ENCODE measurements around the gene SLC17A8. TPM values are rescaled to one million over a fixed set of nuclear protein-coding genes. Genes with fewer than 3 reads are reported as not detected.

SLC17A8 gene
- total RNA-seq, 1 donor from 2014 or later = not detected

- Mint-ChIP-seq H3K27ac (no peak overlapping the region), H3K9me3 (no peaks in the 10 kb centered on the region), H3K4me1 (ENCODE audit: low read depth) (no peaks in the 10 kb centered on the region), H3K36me3 (ENCODE audit: low read depth) (peaks cover 4% of the 10 kb centered on the region), H3K27me3 (ENCODE audit: insufficient read depth) (peaks cover 5% of the 10 kb centered on the region), H3K4me3 (no peak overlapping the region)
- no peak for DNase-seq (ENCODE audit: low spot score)
- intact Hi-C loops (cut with micrococcal nuclease) = loop anchor here (10.0 kb wide), 1 partner anchor 390 kb away; no protein-coding TSS in a partner anchor
Measured at GRCh38 chr12:100345020-100345767, 11.7 kb upstream of the SLC17A8 start.

GRCh38 chr12:100346660-100347059 lies 10.2 kb upstream of the SLC17A8 start:
- Mint-ChIP-seq H3K4me3 (no peak overlapping the region), H3K4me1 (ENCODE audit: low read depth) (no peaks in the 10 kb centered on the region), H3K36me3 (ENCODE audit: low read depth) (peaks cover 4% of the 10 kb centered on the region), H3K27me3 (ENCODE audit: insufficient read depth) (peaks cover 13% of the 10 kb centered on the region), H3K9me3 (no peaks in the 10 kb centered on the region), H3K27ac (no peak overlapping the region)
- intact Hi-C loops (cut with micrococcal nuclease) = loop anchor here (10.0 kb wide), 1 partner anchor 388 kb away; no protein-coding TSS in a partner anchor
- DNase-seq (ENCODE audit: low spot score) = no peak

GRCh38 chr12:100348657-100349454 lies 8.0 kb upstream of the SLC17A8 start:
- peaks cover 16% of the 10 kb centered on the region for H3K27me3 Mint-ChIP-seq (ENCODE audit: insufficient read depth)
- no peaks in the 10 kb centered on the region for H3K4me1 Mint-ChIP-seq (ENCODE audit: low read depth)
- H3K4me3 Mint-ChIP-seq = no peak overlapping the region
- no peak overlapping the region for H3K27ac Mint-ChIP-seq
- DNase-seq (ENCODE audit: low spot score) = no peak
- intact Hi-C loops (cut with micrococcal nuclease) = loop anchor here (10.0 kb wide), 1 partner anchor 386 kb away; no protein-coding TSS in a partner anchor
- H3K36me3 Mint-ChIP-seq (ENCODE audit: low read depth) = no peaks in the 10 kb centered on the region
- no peaks in the 10 kb centered on the region for H3K9me3 Mint-ChIP-seq

DNA sequence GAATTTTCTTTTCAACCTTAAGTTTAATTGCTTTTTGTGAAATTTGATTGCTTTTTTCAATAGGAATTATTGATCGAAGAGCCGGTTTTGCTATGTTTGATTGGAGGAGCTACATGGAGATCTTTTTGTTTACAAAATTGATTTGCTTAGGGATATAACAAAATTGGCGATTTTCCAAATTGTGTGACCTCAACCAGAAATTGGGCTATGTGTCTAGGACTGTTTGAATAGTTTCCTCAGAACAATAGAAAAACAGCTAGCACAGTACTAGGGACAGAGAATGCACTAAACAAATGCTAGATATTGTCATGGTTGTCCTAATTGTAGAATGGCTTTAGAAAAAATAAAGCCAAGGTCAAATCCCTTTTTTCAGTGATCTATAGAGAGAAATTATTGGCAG lies 2.4 kb downstream of the SLC17A8 start:
- Mint-ChIP-seq H3K36me3 (ENCODE audit: low read depth) (no peaks in the 10 kb centered on the region), H3K27me3 (ENCODE audit: insufficient read depth) (peaks cover 22% of the 10 kb centered on the region), H3K27ac (no peak overlapping the region), H3K4me1 (ENCODE audit: low read depth) (no peaks in the 10 kb centered on the region), H3K9me3 (no peaks in the 10 kb centered on the region), H3K4me3 (no peak overlapping the region)
- intact Hi-C loops (cut with micrococcal nuclease) = no loop called here
- no peak for DNase-seq (ENCODE audit: low spot score)

GRCh38 chr12:100359822-100360221 lies 2.9 kb downstream of the SLC17A8 start:
- no peak for DNase-seq (ENCODE audit: low spot score)
- H3K27ac Mint-ChIP-seq = no peak overlapping the region
- H3K4me1 Mint-ChIP-seq (ENCODE audit: low read depth) = no peaks in the 10 kb centered on the region
- no peaks in the 10 kb centered on the region for H3K9me3 Mint-ChIP-seq
- intact Hi-C loops (cut with micrococcal nuclease) = no loop called here
- H3K36me3 Mint-ChIP-seq (ENCODE audit: low read depth) = no peaks in the 10 kb centered on the region
- H3K4me3 Mint-ChIP-seq = no peak overlapping the region
- H3K27me3 Mint-ChIP-seq (ENCODE audit: insufficient read depth) = peaks cover 18% of the 10 kb centered on the region

DNA sequence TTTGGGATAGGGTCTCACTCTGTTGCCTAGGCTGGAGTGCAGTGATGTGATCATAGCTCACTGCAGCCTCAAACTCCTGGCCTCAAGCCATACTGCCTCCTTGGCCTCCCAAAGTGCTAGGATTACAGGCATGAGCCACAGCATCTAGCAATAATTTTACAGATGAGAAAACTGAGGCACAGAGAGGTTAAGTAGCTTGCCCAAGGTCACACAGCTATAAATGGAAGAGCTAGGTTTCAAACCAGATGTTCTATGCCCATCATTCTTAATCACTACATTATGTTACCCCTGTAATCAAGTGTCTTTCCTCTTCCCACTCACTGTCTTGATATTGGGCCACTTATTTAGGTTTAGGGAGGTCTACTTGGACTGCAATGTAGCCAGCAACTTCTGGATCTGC lies 3.6 kb downstream of the SLC17A8 start:
- no peak overlapping the region for H3K27ac Mint-ChIP-seq

GRCh38 chr12:100364324-100364723 lies 7.5 kb downstream of the SLC17A8 start:
- no peaks in the 10 kb centered on the region for H3K36me3 Mint-ChIP-seq (ENCODE audit: low read depth)
- H3K27ac Mint-ChIP-seq = no peak overlapping the region
- no peaks in the 10 kb centered on the region for H3K9me3 Mint-ChIP-seq
- H3K4me3 Mint-ChIP-seq = no peak overlapping the region
- intact Hi-C loops (cut with micrococcal nuclease) = no loop called here
- no peaks in the 10 kb centered on the region for H3K4me1 Mint-ChIP-seq (ENCODE audit: low read depth)
- DNase-seq (ENCODE audit: low spot score) = no peak
- peaks cover 2% of the 10 kb centered on the region for H3K27me3 Mint-ChIP-seq (ENCODE audit: insufficient read depth)

More for the DNA sequence above, 3.6 kb downstream of the SLC17A8 start:
- no peak overlapping the region for H3K4me3 Mint-ChIP-seq
- no peak for DNase-seq (ENCODE audit: low spot score)
- H3K27me3 Mint-ChIP-seq (ENCODE audit: insufficient read depth) = peaks cover 15% of the 10 kb centered on the region
- H3K36me3 Mint-ChIP-seq (ENCODE audit: low read depth) = no peaks in the 10 kb centered on the region
- H3K4me1 Mint-ChIP-seq (ENCODE audit: low read depth) = no peaks in the 10 kb centered on the region
- no peaks in the 10 kb centered on the region for H3K9me3 Mint-ChIP-seq
- intact Hi-C loops (cut with micrococcal nuclease) = no loop called here

DNA sequence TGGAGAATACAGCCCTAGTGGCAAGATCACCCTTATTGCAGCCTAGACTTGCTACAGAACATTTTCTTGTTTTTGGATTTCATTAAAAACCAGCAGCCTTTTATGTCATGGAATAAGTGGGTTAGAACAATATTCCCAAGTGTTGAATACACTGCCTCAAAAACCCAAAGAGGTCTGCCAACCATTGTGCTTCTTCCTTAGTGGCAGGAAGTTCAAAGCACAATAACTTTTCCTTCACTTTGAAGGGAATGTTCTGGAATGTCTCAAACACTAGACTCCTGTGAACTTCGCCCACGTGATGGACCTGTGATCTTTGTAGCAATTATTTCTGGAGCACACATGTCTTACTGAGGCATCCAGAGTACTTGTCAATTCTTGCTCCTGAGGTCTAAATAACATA lies 8.5 kb downstream of the SLC17A8 start:
- H3K4me1 Mint-ChIP-seq (ENCODE audit: low read depth) = no peaks in the 10 kb centered on the region
- intact Hi-C loops (cut with micrococcal nuclease) = no loop called here
- no peaks in the 10 kb centered on the region for H3K36me3 Mint-ChIP-seq (ENCODE audit: low read depth)
- peaks cover 2% of the 10 kb centered on the region for H3K27me3 Mint-ChIP-seq (ENCODE audit: insufficient read depth)
- DNase-seq (ENCODE audit: low spot score) = no peak
- no peak overlapping the region for H3K4me3 Mint-ChIP-seq
- no peak overlapping the region for H3K27ac Mint-ChIP-seq
- H3K9me3 Mint-ChIP-seq = no peaks in the 10 kb centered on the region

- intact Hi-C loops (cut with micrococcal nuclease) = no loop called here
- Mint-ChIP-seq H3K36me3 (ENCODE audit: low read depth) (no peaks in the 10 kb centered on the region), H3K9me3 (no peaks in the 10 kb centered on the region), H3K27ac (no peak overlapping the region), H3K27me3 (ENCODE audit: insufficient read depth) (peaks cover 4% of the 10 kb centered on the region), H3K4me3 (no peak overlapping the region), H3K4me1 (ENCODE audit: low read depth) (no peaks in the 10 kb centered on the region)
- no peak for DNase-seq (ENCODE audit: low spot score)
Measured at GRCh38 chr12:100368066-100368465, 11.2 kb downstream of the SLC17A8 start.

DNA sequence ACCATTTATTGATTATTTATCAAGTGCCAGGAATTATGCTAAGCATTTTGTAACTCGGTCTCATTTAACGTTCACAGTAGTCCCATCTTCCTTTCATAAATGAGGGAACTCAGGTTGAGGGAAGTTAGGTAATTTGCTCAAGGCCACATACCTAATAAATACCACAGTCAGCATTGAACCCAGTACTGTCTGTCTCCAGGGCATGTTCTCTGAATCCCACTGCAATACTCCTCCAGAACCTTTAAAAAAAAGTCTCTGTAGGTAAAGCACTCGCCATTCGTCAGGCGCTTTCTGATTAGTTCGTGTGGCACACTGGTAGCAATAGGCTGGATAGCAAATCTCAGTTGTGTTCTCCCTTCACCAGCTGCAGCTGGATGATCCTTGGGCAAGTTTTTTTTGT lies 14.3 kb downstream of the SLC17A8 start:
- no peaks in the 10 kb centered on the region for H3K36me3 Mint-ChIP-seq (ENCODE audit: low read depth)
- no peak overlapping the region for H3K4me3 Mint-ChIP-seq
- H3K4me1 Mint-ChIP-seq (ENCODE audit: low read depth) = no peaks in the 10 kb centered on the region
- no peak overlapping the region for H3K27ac Mint-ChIP-seq
- intact Hi-C loops (cut with micrococcal nuclease) = no loop called here
- DNase-seq (ENCODE audit: low spot score) = no peak
- no peaks in the 10 kb centered on the region for H3K9me3 Mint-ChIP-seq
- H3K27me3 Mint-ChIP-seq (ENCODE audit: insufficient read depth) = peaks cover 2% of the 10 kb centered on the region

DNA sequence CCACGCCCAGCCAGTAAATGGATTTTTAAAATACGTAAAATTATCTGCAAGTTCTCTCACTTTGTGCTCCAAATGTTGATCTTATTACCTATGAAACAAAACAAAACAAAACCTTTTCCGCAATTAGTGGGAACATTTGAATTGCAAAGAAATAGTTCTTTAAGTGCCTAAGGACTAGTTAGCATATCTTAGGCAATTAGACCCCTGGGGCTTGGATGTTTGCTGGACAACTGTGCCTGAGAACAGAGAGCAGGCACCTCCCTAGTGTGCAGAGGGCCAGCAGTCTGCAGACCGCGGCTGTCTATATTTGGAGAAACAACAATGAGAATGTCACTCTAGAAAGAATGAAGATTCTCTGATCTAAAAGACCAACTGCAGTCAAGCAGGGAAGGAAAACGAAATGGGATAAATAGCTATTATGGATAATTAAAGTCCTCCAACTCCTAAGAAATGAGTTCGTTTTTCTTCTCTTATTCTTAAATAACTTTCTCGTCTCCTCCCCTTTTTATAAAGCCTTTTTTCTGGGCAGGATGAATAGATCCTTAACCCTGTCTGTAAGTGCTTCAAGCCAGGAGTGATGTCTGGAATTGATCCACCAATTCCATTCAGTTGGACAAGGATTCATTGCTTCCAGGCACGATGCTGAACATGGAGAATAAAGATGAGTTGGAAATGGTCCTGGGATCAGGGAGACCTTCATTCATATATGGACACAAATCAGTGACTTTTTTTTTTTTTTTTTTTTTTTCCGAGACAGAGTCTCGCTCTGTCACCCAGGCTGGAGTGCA lies 16.2 kb downstream of the SLC17A8 start:
- peaks cover 2% of the 10 kb centered on the region for H3K27me3 Mint-ChIP-seq (ENCODE audit: insufficient read depth)
- H3K27ac Mint-ChIP-seq = no peak overlapping the region
- H3K9me3 Mint-ChIP-seq = no peaks in the 10 kb centered on the region
- H3K4me1 Mint-ChIP-seq (ENCODE audit: low read depth) = no peaks in the 10 kb centered on the region
- intact Hi-C loops (cut with micrococcal nuclease) = no loop called here
- no peaks in the 10 kb centered on the region for H3K36me3 Mint-ChIP-seq (ENCODE audit: low read depth)
- no peak overlapping the region for H3K4me3 Mint-ChIP-seq
- DNase-seq (ENCODE audit: low spot score) = no peak

GRCh38 chr12:100375038-100375735 lies 18.3 kb downstream of the SLC17A8 start:
- H3K4me3 Mint-ChIP-seq = no peak overlapping the region
- intact Hi-C loops (cut with micrococcal nuclease) = no loop called here
- no peaks in the 10 kb centered on the region for H3K9me3 Mint-ChIP-seq
- H3K27ac Mint-ChIP-seq = no peak overlapping the region
- H3K36me3 Mint-ChIP-seq (ENCODE audit: low read depth) = no peaks in the 10 kb centered on the region
- H3K27me3 Mint-ChIP-seq (ENCODE audit: insufficient read depth) = peaks cover 2% of the 10 kb centered on the region
- no peaks in the 10 kb centered on the region for H3K4me1 Mint-ChIP-seq (ENCODE audit: low read depth)
- DNase-seq (ENCODE audit: low spot score) = no peak
